SK-N-SH treated with all-trans-retinoic acid at 6 μM for 48 hours (cell line): Measurements from ENCODE around the gene C1QC.

Experiments
- ATAC-seq: fragments of 200-7000 bp; cut with Tn5 transposase; 3 replicates; pipeline ENCODE4 v1.9.1; 2020; ENCODE audit warnings: mild to moderate bottlenecking, moderate library complexity
- ARNTL ChIP-seq: fragments of 450-650 bp; formaldehyde crosslinking; IDR thresholded peaks from 2 replicates; pipeline ENCODE4 v1.5.0; 2020; ENCODE audit warnings: low read depth, mild to moderate bottlenecking, moderate library complexity, borderline replicate concordance
- CSDC2 ChIP-seq: fragments of 250-450 bp; sonication (Bioruptor Pico); IDR thresholded peaks from 2 replicates; pipeline ENCODE4 v1.5.0; 2020; ENCODE audit warnings: mild to moderate bottlenecking, moderate library complexity
- ISL1 ChIP-seq: fragments of 250-450 bp; sonication (Bioruptor Pico); IDR thresholded peaks from 2 replicates; pipeline ENCODE4 v2.1.2; 2022; ENCODE audit warnings: mild to moderate bottlenecking, moderate library complexity
- OSR1 ChIP-seq: fragments of 250-450 bp; sonication (Bioruptor Pico); IDR thresholded peaks from 2 replicates; pipeline ENCODE4 v1.8.0; 2022; ENCODE audit warnings: moderate library complexity, mild to moderate bottlenecking, inconsistent platforms
- PPARA ChIP-seq: fragments of 250-450 bp; sonication (Bioruptor Pico); IDR thresholded peaks from 2 replicates; pipeline ENCODE4 v1.5.0; 2020; ENCODE audit warnings: mild to moderate bottlenecking, borderline replicate concordance
- RARB ChIP-seq: fragments of 250-450 bp; sonication (Bioruptor Pico); IDR thresholded peaks from 2 replicates; pipeline ENCODE4 v1.8.0; 2021; ENCODE audit warnings: mild to moderate bottlenecking, moderate library complexity
- SNAI2 ChIP-seq: fragments of 250-450 bp; sonication (Bioruptor Pico); IDR thresholded peaks from 2 replicates; pipeline ENCODE4 v1.5.0; 2020; ENCODE audit warnings: mild to moderate bottlenecking, moderate library complexity
- TCF4 ChIP-seq: fragments of 250-450 bp; sonication (Bioruptor Pico); IDR thresholded peaks from 2 replicates; pipeline ENCODE4 v1.8.0; 2021; ENCODE audit warnings: mild to moderate bottlenecking, moderate library complexity, borderline replicate concordance
- TOX ChIP-seq: fragments of 250-450 bp; sonication (Bioruptor Pico); IDR thresholded peaks from 2 replicates; pipeline ENCODE4 v1.8.0; 2021; ENCODE audit warnings: mild to moderate bottlenecking, moderate library complexity, borderline replicate concordance
- ZC3H10 ChIP-seq: fragments of 250-450 bp; sonication (Bioruptor Pico); IDR thresholded peaks from 2 replicates; pipeline ENCODE4 v1.5.1; 2021; ENCODE audit warnings: mild to moderate bottlenecking, moderate library complexity
- ZFP3 ChIP-seq: fragments of 250-450 bp; sonication (Bioruptor Pico); IDR thresholded peaks from 2 replicates; pipeline ENCODE4 v1.5.0; 2020; ENCODE audit warnings: mild to moderate bottlenecking, moderate library complexity
- ZFP30 ChIP-seq: fragments of 450-650 bp; formaldehyde crosslinking; IDR thresholded peaks from 2 replicates; pipeline ENCODE4 v1.5.0; 2022; ENCODE audit warnings: mild to moderate bottlenecking, moderate library complexity
- ZNF565 ChIP-seq: fragments of 450-650 bp; formaldehyde crosslinking; conservative IDR thresholded peaks from 2 replicates; pipeline ENCODE4 v1.5.0; 2020; ENCODE audit warnings: low read depth, mild to moderate bottlenecking, moderate library complexity
- ZNF8 ChIP-seq: fragments of 450-650 bp; formaldehyde crosslinking; IDR thresholded peaks from 2 replicates; pipeline ENCODE4 v1.5.0; 2020; ENCODE audit warnings: mild to moderate bottlenecking, moderate library complexity
- TF ChIP-seq, protein P1 (sequence below): fragments of 250-450 bp; sonication (Bioruptor Pico); IDR thresholded peaks from 2 replicates; pipeline ENCODE4 v1.5.1; 2020; ENCODE audit warnings: low read depth, mild to moderate bottlenecking, moderate library complexity
- TF ChIP-seq, protein P2 (sequence below): fragments of 250-450 bp; sonication (Bioruptor Pico); IDR thresholded peaks from 2 replicates; pipeline ENCODE4 v1.8.0; 2020; ENCODE audit warnings: mild to moderate bottlenecking, moderate library complexity, borderline replicate concordance
- TF ChIP-seq, protein P3 (sequence below): fragments of 250-450 bp; sonication (Bioruptor Pico); IDR thresholded peaks from 2 replicates; pipeline ENCODE4 v1.8.0; 2021; ENCODE audit warnings: low read depth, mild to moderate bottlenecking, moderate library complexity, borderline replicate concordance
- TF ChIP-seq, protein P4 (sequence below): fragments of 250-450 bp; sonication (Bioruptor Pico); IDR thresholded peaks from 2 replicates; pipeline ENCODE4 v1.5.0; 2020; ENCODE audit warnings: mild to moderate bottlenecking, moderate library complexity

Gene C1QC

DNA sequence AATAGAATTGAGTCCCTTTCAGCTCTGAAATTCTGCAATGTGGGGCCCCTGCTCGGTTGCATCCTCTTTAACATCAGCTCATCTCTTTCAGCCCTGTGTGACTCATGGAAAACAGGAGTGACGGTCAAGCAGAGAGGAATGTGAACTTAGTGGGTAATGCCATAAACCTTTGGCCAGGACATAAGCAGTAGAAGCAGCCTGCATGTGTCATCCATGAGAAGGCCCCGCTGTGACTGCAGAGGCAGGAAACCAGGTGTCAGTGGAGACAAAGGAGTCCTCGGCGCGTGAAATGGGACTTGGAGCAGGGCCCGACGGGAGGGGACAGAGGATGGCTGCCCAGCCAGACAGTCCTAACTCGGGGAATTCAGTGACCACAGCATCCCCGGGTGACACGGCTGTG, 46.1 kb downstream of the C1QC start:
- peak; percentile 94 for ATAC-seq
- TF ChIP-seq ARNTL (no peak), ZFP3 (CRISPR knock-in tag) (0 out of 2 replicates have a peak, but pooled peaks have one; percentile 19)
- TF ChIP-seq, all 23 proteins: peak for 1

DNA sequence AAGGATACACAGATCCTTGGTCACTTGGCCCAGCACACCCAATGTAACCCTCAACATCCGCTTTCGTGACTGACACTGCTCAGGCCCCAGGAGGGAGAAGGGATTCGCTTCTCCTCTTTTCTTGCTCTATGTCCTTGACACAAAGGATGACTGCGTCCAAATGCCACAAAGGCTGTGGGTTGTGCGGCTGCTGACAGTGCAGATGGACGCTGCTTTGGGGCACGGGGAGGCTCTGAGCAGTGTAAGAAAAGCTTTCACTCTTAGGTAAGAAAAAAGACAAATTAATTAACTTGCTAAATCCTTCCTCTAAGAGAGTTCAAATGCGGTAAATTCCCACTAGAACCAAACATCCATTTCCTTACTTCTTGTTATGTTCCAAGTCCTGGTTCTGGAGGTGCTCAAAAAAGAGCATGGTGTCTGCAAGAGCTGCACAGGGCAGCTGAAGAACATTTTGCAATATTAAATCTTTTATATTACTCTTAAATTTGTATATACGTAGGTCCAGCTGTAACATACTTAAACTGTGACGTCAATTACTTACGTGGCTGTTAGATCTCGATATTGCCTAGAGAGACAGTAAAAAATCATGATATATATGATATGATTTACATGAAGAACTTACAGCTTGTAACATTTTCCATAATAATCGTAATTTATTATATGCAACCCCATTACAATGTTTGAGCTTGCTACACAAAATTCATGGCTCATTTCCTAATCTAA, 47.8 kb downstream of the C1QC start:
- no peak for TF ChIP-seq TOX (CRISPR knock-in tag)
- TF ChIP-seq ISL1 (CRISPR knock-in tag), result no peak
- TF ChIP-seq, protein P1, sequence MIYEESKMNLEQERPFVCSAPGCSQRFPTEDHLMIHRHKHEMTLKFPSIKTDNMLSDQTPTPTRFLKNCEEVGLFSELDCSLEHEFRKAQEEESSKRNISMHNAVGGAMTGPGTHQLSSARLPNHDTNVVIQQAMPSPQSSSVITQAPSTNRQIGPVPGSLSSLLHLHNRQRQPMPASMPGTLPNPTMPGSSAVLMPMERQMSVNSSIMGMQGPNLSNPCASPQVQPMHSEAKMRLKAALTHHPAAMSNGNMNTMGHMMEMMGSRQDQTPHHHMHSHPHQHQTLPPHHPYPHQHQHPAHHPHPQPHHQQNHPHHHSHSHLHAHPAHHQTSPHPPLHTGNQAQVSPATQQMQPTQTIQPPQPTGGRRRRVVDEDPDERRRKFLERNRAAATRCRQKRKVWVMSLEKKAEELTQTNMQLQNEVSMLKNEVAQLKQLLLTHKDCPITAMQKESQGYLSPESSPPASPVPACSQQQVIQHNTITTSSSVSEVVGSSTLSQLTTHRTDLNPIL, result no peak
- no peak for TF ChIP-seq ARNTL
- TF ChIP-seq ZNF8 (CRISPR knock-in tag), result no peak
- no peak for TF ChIP-seq RARB (CRISPR knock-in tag)
- TF ChIP-seq, protein P2, sequence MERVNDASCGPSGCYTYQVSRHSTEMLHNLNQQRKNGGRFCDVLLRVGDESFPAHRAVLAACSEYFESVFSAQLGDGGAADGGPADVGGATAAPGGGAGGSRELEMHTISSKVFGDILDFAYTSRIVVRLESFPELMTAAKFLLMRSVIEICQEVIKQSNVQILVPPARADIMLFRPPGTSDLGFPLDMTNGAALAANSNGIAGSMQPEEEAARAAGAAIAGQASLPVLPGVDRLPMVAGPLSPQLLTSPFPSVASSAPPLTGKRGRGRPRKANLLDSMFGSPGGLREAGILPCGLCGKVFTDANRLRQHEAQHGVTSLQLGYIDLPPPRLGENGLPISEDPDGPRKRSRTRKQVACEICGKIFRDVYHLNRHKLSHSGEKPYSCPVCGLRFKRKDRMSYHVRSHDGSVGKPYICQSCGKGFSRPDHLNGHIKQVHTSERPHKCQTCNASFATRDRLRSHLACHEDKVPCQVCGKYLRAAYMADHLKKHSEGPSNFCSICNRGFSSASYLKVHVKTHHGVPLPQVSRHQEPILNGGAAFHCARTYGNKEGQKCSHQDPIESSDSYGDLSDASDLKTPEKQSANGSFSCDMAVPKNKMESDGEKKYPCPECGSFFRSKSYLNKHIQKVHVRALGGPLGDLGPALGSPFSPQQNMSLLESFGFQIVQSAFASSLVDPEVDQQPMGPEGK (CRISPR knock-in tag), result no peak
- no peak for TF ChIP-seq PPARA (CRISPR knock-in tag)
- TF ChIP-seq, protein P3, sequence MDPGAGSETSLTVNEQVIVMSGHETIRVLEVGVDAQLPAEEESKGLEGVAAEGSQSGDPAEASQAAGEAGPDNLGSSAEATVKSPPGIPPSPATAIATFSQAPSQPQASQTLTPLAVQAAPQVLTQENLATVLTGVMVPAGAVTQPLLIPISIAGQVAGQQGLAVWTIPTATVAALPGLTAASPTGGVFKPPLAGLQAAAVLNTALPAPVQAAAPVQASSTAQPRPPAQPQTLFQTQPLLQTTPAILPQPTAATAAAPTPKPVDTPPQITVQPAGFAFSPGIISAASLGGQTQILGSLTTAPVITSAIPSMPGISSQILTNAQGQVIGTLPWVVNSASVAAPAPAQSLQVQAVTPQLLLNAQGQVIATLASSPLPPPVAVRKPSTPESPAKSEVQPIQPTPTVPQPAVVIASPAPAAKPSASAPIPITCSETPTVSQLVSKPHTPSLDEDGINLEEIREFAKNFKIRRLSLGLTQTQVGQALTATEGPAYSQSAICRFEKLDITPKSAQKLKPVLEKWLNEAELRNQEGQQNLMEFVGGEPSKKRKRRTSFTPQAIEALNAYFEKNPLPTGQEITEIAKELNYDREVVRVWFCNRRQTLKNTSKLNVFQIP (CRISPR knock-in tag), result no peak
- no peak for TF ChIP-seq ZFP30
- TF ChIP-seq, protein P4, sequence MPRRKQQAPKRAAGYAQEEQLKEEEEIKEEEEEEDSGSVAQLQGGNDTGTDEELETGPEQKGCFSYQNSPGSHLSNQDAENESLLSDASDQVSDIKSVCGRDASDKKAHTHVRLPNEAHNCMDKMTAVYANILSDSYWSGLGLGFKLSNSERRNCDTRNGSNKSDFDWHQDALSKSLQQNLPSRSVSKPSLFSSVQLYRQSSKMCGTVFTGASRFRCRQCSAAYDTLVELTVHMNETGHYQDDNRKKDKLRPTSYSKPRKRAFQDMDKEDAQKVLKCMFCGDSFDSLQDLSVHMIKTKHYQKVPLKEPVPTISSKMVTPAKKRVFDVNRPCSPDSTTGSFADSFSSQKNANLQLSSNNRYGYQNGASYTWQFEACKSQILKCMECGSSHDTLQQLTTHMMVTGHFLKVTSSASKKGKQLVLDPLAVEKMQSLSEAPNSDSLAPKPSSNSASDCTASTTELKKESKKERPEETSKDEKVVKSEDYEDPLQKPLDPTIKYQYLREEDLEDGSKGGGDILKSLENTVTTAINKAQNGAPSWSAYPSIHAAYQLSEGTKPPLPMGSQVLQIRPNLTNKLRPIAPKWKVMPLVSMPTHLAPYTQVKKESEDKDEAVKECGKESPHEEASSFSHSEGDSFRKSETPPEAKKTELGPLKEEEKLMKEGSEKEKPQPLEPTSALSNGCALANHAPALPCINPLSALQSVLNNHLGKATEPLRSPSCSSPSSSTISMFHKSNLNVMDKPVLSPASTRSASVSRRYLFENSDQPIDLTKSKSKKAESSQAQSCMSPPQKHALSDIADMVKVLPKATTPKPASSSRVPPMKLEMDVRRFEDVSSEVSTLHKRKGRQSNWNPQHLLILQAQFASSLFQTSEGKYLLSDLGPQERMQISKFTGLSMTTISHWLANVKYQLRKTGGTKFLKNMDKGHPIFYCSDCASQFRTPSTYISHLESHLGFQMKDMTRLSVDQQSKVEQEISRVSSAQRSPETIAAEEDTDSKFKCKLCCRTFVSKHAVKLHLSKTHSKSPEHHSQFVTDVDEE (CRISPR knock-in tag), result no peak
- no peak for TF ChIP-seq ZNF565 (CRISPR knock-in tag)
- TF ChIP-seq ZFP3 (CRISPR knock-in tag), result no peak
- no peak for TF ChIP-seq ZC3H10 (CRISPR knock-in tag)
- no peak for TF ChIP-seq OSR1
- no peak for ATAC-seq

DNA sequence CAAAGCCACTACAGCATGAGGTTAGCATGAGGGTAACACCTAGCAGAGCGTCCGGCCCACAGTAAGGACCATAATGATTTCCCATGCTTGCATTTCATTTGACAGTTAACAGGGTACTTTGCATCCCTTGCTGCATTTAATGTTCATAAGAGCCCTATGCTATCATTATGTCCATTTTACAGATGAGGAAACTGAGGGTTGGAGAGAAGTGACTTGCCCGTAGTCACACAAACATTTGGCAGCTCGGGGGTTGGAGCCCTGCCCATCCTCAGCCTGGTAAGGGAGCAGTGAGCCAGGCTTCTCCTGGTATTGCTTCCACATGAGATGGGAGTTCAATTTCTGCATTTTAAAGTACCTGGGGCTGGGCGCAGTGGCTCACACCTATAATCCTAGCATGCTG, 50.7 kb downstream of the C1QC start:
- TF ChIP-seq CSDC2, result no peak
- no peak for TF ChIP-seq SNAI2 (CRISPR knock-in tag)
- no peak for TF ChIP-seq OSR1
- ATAC-seq, result no peak

DNA sequence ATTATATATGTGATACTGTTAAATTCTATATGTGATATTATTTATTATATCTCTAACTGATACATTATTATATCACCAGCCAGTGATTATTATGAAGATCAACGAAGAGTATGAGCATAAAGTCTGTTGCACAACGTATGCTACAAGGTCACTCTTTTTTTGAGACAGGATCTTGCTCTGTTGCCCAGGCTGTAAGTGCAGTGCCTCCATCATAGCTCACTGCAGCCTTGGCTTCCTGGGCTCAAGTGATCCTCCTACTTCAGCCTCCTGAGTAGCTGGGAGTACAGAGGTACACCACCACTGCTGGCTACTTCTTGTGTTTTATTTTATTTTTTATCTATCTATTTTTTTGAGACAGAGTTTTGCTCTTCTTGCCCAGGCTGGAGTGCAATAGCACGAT, 53.2 kb downstream of the C1QC start:
- TF ChIP-seq ZFP3 (CRISPR knock-in tag), result no peak
- no peak for TF ChIP-seq TCF4
- no peak for ATAC-seq
